Neural cell (in vitro differentiated cells): ENCODE measurements around the gene KYNU. TPM values are rescaled to one million over a fixed set of nuclear protein-coding genes. Genes with fewer than 3 reads are reported as not detected.

ENCODE experiments used
- H2AFZ ChIP-seq: fragments of 200-600, 300-800 bp; sonication (generic), shearing (Covaris generic); 2 replicates; pipeline ENCODE4 v1.6.0; 2014; ENCODE audit warnings: low read depth, mild to moderate bottlenecking, antibody characterized with exemption, low read length, moderate library complexity
- H3F3A ChIP-seq: fragments of 200-600 bp; shearing (Covaris generic); 2 replicates; pipeline ENCODE4 v1.6.1; 2016; ENCODE audit warnings: mild to moderate bottlenecking, moderate library complexity, mixed read lengths, antibody characterized with exemption, low read length; ENCODE audit not compliant: insufficient read depth, poor library complexity, severe bottlenecking
- H3K27ac ChIP-seq: fragments of 200-600, 300-800 bp; sonication (generic), shearing (Covaris generic); 2 replicates; pipeline ENCODE4 v1.5.1; 2014; ENCODE audit warnings: mild to moderate bottlenecking, low read length, moderate library complexity
- H3K27me3 ChIP-seq: fragments of 300-800, 200-600 bp; sonication (generic), shearing (Covaris generic); 2 replicates; pipeline ENCODE4 v1.6.0; 2014; ENCODE audit warnings: mild to moderate bottlenecking, low read depth, low read length, moderate library complexity; ENCODE audit not compliant: insufficient read depth
- H3K36me3 ChIP-seq: fragments of 300-800, 200-600 bp; sonication (generic), shearing (Covaris generic); 2 replicates; pipeline ENCODE4 v1.5.1; 2014; ENCODE audit warnings: mild to moderate bottlenecking, antibody characterized with exemption, low read length, moderate library complexity; ENCODE audit not compliant: insufficient read depth
- H3K4me2 ChIP-seq: fragments of 300-800, 200-600 bp; sonication (generic), shearing (Covaris generic); 2 replicates; pipeline ENCODE4 v1.6.0; 2014; ENCODE audit warnings: mild to moderate bottlenecking, low read length
- H3K4me3 ChIP-seq: fragments of 300-800, 200-600 bp; sonication (generic), shearing (Covaris generic); 2 replicates; pipeline ENCODE4 v1.5.1; 2014; ENCODE audit warnings: mild to moderate bottlenecking, low read length, moderate library complexity
- H3K79me2 ChIP-seq: fragments of 200-600 bp; shearing (Covaris generic); replicated peaks from 2 replicates; pipeline ENCODE4 v1.6.0; 2014; ENCODE audit warnings: mild to moderate bottlenecking, low read length, moderate library complexity; ENCODE audit not compliant: insufficient read depth
- H3K9ac ChIP-seq: fragments of 300-800, 200-600 bp; sonication (generic), shearing (Covaris generic); 2 replicates; pipeline ENCODE4 v1.6.1; 2016; ENCODE audit warnings: mild to moderate bottlenecking, low read length, mixed read lengths
- H3K9me2 ChIP-seq: fragments of 200-600 bp; shearing (Covaris generic); 2 replicates; pipeline ENCODE4 v1.6.1; 2016; ENCODE audit warnings: mild to moderate bottlenecking, low read length, mixed read lengths; ENCODE audit not compliant: insufficient read depth
- H3K9me3 ChIP-seq: fragments of 200-600, 300-800 bp; sonication (generic), shearing (Covaris generic); 2 replicates; pipeline ENCODE4 v1.6.1; 2016; ENCODE audit warnings: mild to moderate bottlenecking, mixed run types, low read length, moderate library complexity, mixed read lengths
- H4K20me1 ChIP-seq: fragments of 200-600 bp; shearing (Covaris generic); 2 replicates; pipeline ENCODE4 v1.6.1; 2016; ENCODE audit warnings: mild to moderate bottlenecking, mixed run types; ENCODE audit not compliant: insufficient read depth
- EP300 ChIP-seq: fragments of 450-650 bp; conservative IDR thresholded peaks from 2 replicates; pipeline ENCODE4 v1.6.1; 2014; ENCODE audit warnings: antibody characterized with exemption, mild to moderate bottlenecking, moderate library complexity; ENCODE audit not compliant: poor library complexity, severe bottlenecking
- EZH2 ChIP-seq: fragments of 200-600, 300-800 bp; shearing (Covaris generic), sonication (generic); IDR thresholded peaks from 2 replicates; pipeline ENCODE4 v1.6.1; 2014; ENCODE audit warnings: antibody characterized with exemption, low read length, borderline replicate concordance, mild to moderate bottlenecking; ENCODE audit not compliant: insufficient read depth, poor library complexity, severe bottlenecking
- MXI1 ChIP-seq: fragments of 450-650 bp; conservative IDR thresholded peaks from 2 replicates; pipeline ENCODE4 v1.6.1; 2014; ENCODE audit warnings: antibody characterized with exemption, mild to moderate bottlenecking; ENCODE audit not compliant: poor library complexity, severe bottlenecking
- POLR2AphosphoS5 ChIP-seq: IDR thresholded peaks from 2 replicates; pipeline ENCODE4 v1.6.1; 2012
- RAD21 ChIP-seq: fragments of 450-650 bp; conservative IDR thresholded peaks from 2 replicates; pipeline ENCODE4 v1.6.1; 2014; ENCODE audit warnings: antibody characterized with exemption, mild to moderate bottlenecking, moderate library complexity
- SMC3 ChIP-seq: fragments of 450-650 bp; conservative IDR thresholded peaks from 2 replicates; pipeline ENCODE4 v1.6.1; 2014; ENCODE audit warnings: antibody characterized with exemption, mild to moderate bottlenecking, moderate library complexity; ENCODE audit not compliant: poor library complexity
- TAF1 ChIP-seq: IDR thresholded peaks from 2 replicates; pipeline ENCODE4 v1.6.1; 2012; ENCODE audit warnings: low read depth
- polyA plus RNA-seq: library from polyadenylated mRNA; depleted of rRNA; stranded (reverse); fragments of >200 nt; gene quantifications from 2 replicates; pipeline ENCODE4 v1.2.3, GENCODE V29; 2014
- TF ChIP-seq, protein P1 (sequence below): IDR thresholded peaks from 2 replicates; pipeline ENCODE4 v1.6.1; 2012; ENCODE audit warnings: borderline replicate concordance
- TF ChIP-seq, protein P2 (sequence below): fragments of 450-650 bp; IDR thresholded peaks from 2 replicates; pipeline ENCODE4 v1.5.1; 2014; ENCODE audit warnings: antibody characterized with exemption, mild to moderate bottlenecking, moderate library complexity; ENCODE audit not compliant: poor library complexity, severe bottlenecking

Gene KYNU
- polyA plus RNA-seq, 1 donor from 2014 or later: 0.25 TPM

DNA sequence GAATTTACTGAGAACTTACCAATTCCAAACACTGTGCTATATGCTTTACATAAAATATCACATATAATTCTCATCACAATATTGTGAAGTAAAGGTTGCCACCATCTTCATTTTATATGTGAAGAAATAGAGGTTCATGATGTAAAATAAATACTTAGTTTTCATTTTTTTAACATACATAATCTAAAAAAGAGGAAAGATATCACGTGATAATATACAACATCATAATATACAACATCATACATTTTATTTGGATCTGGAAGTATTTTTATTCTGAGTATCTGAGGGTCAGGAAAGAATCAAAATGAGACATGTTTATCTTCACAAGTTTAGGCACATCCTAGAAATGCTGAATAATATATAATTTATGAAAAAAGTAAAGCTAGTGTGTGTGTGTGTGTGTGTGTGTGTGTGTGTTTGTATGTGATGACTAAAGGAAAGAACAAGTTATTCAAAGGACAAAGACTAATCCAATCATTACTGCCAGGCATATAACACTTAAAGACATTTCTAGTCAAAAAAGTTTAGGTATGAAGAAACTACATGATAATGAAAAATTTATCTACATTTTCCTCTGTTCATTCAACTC, 186.2 kb downstream of the KYNU start:
- no peaks in the 10 kb centered on the region for H3K36me3 ChIP-seq
- H3K9me3 ChIP-seq: no peaks in the 10 kb centered on the region
- H3F3A ChIP-seq: no peaks in the 10 kb centered on the region
- H3K27ac ChIP-seq: no peak overlapping the region
- no peak for TF ChIP-seq EP300
- no peak for TF ChIP-seq POLR2AphosphoS5
- no peak for TF ChIP-seq MXI1
- TF ChIP-seq EZH2: no peak
- TF ChIP-seq, protein P1, sequence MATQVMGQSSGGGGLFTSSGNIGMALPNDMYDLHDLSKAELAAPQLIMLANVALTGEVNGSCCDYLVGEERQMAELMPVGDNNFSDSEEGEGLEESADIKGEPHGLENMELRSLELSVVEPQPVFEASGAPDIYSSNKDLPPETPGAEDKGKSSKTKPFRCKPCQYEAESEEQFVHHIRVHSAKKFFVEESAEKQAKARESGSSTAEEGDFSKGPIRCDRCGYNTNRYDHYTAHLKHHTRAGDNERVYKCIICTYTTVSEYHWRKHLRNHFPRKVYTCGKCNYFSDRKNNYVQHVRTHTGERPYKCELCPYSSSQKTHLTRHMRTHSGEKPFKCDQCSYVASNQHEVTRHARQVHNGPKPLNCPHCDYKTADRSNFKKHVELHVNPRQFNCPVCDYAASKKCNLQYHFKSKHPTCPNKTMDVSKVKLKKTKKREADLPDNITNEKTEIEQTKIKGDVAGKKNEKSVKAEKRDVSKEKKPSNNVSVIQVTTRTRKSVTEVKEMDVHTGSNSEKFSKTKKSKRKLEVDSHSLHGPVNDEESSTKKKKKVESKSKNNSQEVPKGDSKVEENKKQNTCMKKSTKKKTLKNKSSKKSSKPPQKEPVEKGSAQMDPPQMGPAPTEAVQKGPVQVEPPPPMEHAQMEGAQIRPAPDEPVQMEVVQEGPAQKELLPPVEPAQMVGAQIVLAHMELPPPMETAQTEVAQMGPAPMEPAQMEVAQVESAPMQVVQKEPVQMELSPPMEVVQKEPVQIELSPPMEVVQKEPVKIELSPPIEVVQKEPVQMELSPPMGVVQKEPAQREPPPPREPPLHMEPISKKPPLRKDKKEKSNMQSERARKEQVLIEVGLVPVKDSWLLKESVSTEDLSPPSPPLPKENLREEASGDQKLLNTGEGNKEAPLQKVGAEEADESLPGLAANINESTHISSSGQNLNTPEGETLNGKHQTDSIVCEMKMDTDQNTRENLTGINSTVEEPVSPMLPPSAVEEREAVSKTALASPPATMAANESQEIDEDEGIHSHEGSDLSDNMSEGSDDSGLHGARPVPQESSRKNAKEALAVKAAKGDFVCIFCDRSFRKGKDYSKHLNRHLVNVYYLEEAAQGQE: no peak
- no peak for TF ChIP-seq SMC3
- TF ChIP-seq, protein P2, sequence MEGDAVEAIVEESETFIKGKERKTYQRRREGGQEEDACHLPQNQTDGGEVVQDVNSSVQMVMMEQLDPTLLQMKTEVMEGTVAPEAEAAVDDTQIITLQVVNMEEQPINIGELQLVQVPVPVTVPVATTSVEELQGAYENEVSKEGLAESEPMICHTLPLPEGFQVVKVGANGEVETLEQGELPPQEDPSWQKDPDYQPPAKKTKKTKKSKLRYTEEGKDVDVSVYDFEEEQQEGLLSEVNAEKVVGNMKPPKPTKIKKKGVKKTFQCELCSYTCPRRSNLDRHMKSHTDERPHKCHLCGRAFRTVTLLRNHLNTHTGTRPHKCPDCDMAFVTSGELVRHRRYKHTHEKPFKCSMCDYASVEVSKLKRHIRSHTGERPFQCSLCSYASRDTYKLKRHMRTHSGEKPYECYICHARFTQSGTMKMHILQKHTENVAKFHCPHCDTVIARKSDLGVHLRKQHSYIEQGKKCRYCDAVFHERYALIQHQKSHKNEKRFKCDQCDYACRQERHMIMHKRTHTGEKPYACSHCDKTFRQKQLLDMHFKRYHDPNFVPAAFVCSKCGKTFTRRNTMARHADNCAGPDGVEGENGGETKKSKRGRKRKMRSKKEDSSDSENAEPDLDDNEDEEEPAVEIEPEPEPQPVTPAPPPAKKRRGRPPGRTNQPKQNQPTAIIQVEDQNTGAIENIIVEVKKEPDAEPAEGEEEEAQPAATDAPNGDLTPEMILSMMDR: no peak
- no peak for TF ChIP-seq TAF1
- no peak for TF ChIP-seq RAD21
- no peaks in the 10 kb centered on the region for H4K20me1 ChIP-seq
- H3K79me2 ChIP-seq: no peaks in the 10 kb centered on the region
- no peaks in the 10 kb centered on the region for H3K27me3 ChIP-seq
- no peaks in the 10 kb centered on the region for H3K9me2 ChIP-seq
- H3K4me2 ChIP-seq: no peak overlapping the region
- H3K9ac ChIP-seq: no peak overlapping the region
- H2AFZ ChIP-seq: no peak overlapping the region
- H3K4me3 ChIP-seq: no peak overlapping the region

DNA sequence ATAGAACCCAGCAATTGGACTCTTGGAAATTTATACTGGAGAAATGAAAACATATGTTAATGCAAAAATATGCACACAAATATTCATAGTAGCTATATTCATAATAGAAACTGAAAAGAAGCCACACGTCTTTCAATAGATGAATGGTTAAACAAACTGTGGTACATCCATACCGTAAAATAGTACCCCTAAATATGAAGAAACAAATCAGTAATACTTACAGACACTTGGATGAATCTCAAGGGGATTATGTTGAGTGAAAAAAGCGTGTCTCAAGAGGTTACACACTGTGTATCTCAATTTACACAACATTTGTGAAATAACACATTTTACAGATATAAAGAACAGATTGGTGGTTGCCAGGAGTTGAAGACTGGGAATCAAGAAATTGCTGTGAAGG, 190.6 kb downstream of the KYNU start:
- no peaks in the 10 kb centered on the region for H3K9me2 ChIP-seq
- no peaks in the 10 kb centered on the region for H3K9me3 ChIP-seq
- H4K20me1 ChIP-seq: no peaks in the 10 kb centered on the region
- no peak overlapping the region for H3K4me2 ChIP-seq
- no peaks in the 10 kb centered on the region for H3K79me2 ChIP-seq
- H3F3A ChIP-seq: no peaks in the 10 kb centered on the region
- H3K27me3 ChIP-seq: no peaks in the 10 kb centered on the region
- no peak overlapping the region for H3K9ac ChIP-seq
- H3K27ac ChIP-seq: no peak overlapping the region
- TF ChIP-seq, protein P1: no peak
- TF ChIP-seq EZH2: no peak
- TF ChIP-seq EP300: no peak
- TF ChIP-seq POLR2AphosphoS5: no peak
- TF ChIP-seq, protein P2: no peak
- TF ChIP-seq TAF1: no peak
- no peak for TF ChIP-seq RAD21
- no peak for TF ChIP-seq SMC3
- TF ChIP-seq MXI1: no peak
- H2AFZ ChIP-seq: no peak overlapping the region
- H3K36me3 ChIP-seq: no peaks in the 10 kb centered on the region
- H3K4me3 ChIP-seq: no peak overlapping the region
